ENCODE results near the gene PPM1J. TPM values are rescaled to one million over a fixed set of nuclear protein-coding genes. Genes with fewer than 3 reads are reported as not detected.

PPM1J gene
- total and polyA plus RNA-seq, 2 of the 13 experiments (the other 11 are each of a cell fraction or from before 2014, with no cell fraction given) = 0.07 to 0.22 TPM

DNA sequence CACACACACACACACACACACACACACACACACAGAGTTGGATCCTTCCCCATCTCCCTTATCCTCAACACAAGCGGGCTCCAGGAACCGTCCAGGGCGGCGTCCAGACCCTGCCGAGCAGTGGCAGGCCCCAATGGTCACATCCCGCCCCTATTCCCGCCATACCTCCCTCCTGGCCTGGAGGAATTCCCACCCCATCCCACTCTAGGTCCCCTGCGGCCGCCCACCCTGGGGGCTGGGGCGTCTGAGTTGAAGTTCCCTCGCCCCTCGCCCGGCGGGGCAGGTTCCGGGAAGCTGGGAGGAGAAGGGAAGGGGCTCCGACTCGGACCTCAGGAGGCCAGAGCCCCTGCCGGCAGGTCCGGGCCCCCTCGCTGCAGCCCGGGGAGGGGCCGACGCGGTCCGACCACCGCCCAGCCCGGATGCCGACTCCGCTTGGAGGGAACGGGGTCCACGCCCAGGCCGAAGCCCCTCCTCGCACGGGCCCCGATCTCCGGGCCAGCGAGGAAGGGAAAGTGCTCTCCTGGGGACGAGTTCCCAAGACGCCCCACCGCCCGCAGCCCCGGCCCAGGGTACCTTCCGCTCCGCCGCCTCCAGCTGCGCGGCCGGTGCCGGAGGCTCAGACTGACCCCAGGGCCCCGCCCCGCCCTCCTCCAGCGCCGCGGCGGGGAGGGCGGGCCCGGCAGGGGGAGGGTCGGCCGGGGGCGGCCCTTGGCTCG is 8.5 kb downstream of the PPM1J start, which contains the start of gene RHOC (continued):
- TF ChIP-seq, protein P1, sequence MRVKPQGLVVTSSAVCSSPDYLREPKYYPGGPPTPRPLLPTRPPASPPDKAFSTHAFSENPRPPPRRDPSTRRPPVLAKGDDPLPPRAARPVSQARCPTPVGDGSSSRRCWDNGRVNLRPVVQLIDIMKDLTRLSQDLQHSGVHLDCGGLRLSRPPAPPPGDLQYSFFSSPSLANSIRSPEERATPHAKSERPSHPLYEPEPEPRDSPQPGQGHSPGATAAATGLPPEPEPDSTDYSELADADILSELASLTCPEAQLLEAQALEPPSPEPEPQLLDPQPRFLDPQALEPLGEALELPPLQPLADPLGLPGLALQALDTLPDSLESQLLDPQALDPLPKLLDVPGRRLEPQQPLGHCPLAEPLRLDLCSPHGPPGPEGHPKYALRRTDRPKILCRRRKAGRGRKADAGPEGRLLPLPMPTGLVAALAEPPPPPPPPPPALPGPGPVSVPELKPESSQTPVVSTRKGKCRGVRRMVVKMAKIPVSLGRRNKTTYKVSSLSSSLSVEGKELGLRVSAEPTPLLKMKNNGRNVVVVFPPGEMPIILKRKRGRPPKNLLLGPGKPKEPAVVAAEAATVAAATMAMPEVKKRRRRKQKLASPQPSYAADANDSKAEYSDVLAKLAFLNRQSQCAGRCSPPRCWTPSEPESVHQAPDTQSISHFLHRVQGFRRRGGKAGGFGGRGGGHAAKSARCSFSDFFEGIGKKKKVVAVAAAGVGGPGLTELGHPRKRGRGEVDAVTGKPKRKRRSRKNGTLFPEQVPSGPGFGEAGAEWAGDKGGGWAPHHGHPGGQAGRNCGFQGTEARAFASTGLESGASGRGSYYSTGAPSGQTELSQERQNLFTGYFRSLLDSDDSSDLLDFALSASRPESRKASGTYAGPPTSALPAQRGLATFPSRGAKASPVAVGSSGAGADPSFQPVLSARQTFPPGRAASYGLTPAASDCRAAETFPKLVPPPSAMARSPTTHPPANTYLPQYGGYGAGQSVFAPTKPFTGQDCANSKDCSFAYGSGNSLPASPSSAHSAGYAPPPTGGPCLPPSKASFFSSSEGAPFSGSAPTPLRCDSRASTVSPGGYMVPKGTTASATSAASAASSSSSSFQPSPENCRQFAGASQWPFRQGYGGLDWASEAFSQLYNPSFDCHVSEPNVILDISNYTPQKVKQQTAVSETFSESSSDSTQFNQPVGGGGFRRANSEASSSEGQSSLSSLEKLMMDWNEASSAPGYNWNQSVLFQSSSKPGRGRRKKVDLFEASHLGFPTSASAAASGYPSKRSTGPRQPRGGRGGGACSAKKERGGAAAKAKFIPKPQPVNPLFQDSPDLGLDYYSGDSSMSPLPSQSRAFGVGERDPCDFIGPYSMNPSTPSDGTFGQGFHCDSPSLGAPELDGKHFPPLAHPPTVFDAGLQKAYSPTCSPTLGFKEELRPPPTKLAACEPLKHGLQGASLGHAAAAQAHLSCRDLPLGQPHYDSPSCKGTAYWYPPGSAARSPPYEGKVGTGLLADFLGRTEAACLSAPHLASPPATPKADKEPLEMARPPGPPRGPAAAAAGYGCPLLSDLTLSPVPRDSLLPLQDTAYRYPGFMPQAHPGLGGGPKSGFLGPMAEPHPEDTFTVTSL (CRISPR knock-in tag; IDR thresholded peaks at IDR 0.05; ENCODE audit: borderline replicate concordance) = no peak
- TF ChIP-seq ZNF564 (CRISPR knock-in tag; IDR thresholded peaks at IDR 0.05) (no peak), ATF7-NPFF (CRISPR knock-in tag; IDR thresholded peaks at IDR 0.05; ENCODE audit: low read depth) (no peak), STAG1 (CRISPR knock-in tag; IDR thresholded peaks at IDR 0.05) (no peak), ZNF235 (CRISPR knock-in tag; IDR thresholded peaks at IDR 0.05; ENCODE audit: borderline replicate concordance) (no peak), CC2D1A (CRISPR knock-in tag; IDR thresholded peaks at IDR 0.05) (no peak), SP2 (CRISPR knock-in tag; IDR thresholded peaks at IDR 0.05) (no peak), ZNF3 (CRISPR knock-in tag; IDR thresholded peaks at IDR 0.05) (no peak), ZNF547 (CRISPR knock-in tag; IDR thresholded peaks at IDR 0.05) (0 out of 2 replicates have a peak, but pooled peaks have one; percentile 24), NFKBIZ (CRISPR knock-in tag; IDR thresholded peaks at IDR 0.05) (no peak), PHF8 (CRISPR knock-in tag; IDR thresholded peaks at IDR 0.05) (peak; percentile 61; the same call in 1 of the 2 replicates), POLR2A (IDR thresholded peaks at IDR 0.05; ENCODE audit: insufficient read depth in 1 of 2, low read depth in 2 of 2, low read length in 2 of 2) (peak in 1 of 2 experiments; percentile 32; a peak in 1 of 4 replicates), HMGA1 (CRISPR knock-in tag; conservative IDR thresholded peaks at IDR 0.05) (no peak), SALL2 (CRISPR knock-in tag; IDR thresholded peaks at IDR 0.05) (peak; percentile 3; the same call in 1 of the 2 replicates), FOXM1 (CRISPR knock-in tag; IDR thresholded peaks at IDR 0.05) (no peak)
- TF ChIP-seq, protein P2, sequence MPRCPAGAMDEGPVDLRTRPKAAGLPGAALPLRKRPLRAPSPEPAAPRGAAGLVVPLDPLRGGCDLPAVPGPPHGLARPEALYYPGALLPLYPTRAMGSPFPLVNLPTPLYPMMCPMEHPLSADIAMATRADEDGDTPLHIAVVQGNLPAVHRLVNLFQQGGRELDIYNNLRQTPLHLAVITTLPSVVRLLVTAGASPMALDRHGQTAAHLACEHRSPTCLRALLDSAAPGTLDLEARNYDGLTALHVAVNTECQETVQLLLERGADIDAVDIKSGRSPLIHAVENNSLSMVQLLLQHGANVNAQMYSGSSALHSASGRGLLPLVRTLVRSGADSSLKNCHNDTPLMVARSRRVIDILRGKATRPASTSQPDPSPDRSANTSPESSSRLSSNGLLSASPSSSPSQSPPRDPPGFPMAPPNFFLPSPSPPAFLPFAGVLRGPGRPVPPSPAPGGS (CRISPR knock-in tag; IDR thresholded peaks at IDR 0.05) = no peak
- TF ChIP-seq, protein P3, sequence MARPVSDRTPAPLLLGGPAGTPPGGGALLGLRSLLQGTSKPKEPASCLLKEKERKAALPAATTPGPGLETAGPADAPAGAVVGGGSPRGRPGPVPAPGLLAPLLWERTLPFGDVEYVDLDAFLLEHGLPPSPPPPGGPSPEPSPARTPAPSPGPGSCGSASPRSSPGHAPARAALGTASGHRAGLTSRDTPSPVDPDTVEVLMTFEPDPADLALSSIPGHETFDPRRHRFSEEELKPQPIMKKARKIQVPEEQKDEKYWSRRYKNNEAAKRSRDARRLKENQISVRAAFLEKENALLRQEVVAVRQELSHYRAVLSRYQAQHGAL (CRISPR knock-in tag; IDR thresholded peaks at IDR 0.05; ENCODE audit: not compliant biosample characterization) = no peak
- TF ChIP-seq, protein P4, sequence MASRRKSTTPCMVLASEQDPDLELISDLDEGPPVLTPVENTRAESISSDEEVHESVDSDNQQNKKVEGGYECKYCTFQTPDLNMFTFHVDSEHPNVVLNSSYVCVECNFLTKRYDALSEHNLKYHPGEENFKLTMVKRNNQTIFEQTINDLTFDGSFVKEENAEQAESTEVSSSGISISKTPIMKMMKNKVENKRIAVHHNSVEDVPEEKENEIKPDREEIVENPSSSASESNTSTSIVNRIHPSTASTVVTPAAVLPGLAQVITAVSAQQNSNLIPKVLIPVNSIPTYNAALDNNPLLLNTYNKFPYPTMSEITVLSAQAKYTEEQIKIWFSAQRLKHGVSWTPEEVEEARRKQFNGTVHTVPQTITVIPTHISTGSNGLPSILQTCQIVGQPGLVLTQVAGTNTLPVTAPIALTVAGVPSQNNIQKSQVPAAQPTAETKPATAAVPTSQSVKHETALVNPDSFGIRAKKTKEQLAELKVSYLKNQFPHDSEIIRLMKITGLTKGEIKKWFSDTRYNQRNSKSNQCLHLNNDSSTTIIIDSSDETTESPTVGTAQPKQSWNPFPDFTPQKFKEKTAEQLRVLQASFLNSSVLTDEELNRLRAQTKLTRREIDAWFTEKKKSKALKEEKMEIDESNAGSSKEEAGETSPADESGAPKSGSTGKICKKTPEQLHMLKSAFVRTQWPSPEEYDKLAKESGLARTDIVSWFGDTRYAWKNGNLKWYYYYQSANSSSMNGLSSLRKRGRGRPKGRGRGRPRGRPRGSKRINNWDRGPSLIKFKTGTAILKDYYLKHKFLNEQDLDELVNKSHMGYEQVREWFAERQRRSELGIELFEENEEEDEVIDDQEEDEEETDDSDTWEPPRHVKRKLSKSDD (CRISPR knock-in tag; IDR thresholded peaks at IDR 0.05; ENCODE audit: low read depth) = no peak
- TF ChIP-seq, protein P5, sequence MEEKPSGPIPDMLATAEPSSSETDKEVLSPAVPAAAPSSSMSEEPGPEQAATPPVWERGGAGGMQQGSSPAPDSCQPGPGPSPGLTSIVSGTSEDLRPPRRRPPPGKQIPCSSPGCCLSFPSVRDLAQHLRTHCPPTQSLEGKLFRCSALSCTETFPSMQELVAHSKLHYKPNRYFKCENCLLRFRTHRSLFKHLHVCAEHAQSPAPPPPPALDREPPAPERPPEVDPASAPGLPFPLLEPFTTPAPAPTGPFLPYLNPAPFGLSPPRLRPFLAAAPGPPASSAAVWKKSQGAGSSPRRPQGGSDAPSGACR (CRISPR knock-in tag; IDR thresholded peaks at IDR 0.05) = no peak

Measured in HepG2 (cell line).